Measurements from ENCODE around the gene RUFY3. TPM values are rescaled to one million over a fixed set of nuclear protein-coding genes. Genes with fewer than 3 reads are reported as not detected.

RUFY3 gene
- total and polyA plus RNA-seq, 2 of the 4 experiments (the other 2 are of a cell fraction), result 19.6 to 28.9 TPM

DNA sequence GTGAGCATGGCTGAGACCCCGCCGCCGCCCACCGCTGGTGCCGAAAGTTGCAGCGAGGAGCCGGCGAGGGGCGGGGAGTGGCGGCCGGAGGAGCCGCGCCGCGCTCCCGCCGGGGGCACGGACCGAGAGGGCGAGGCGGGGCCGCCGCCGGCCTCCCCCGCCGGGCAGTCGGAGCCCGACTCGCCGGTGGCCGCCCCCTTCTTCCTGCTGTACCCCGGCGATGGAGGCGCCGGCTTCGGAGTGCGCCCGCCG lies 16.9 kb upstream of the RUFY3 start (continued):
- TF ChIP-seq BHLHE40 (IDR thresholded peaks at IDR 0.05; ENCODE audit: low read depth, low read length), result no peak
- TF ChIP-seq CHD1 (IDR thresholded peaks at IDR 0.05; ENCODE audit: low read depth, low read length), result no peak
- no peak for TF ChIP-seq POLR2A (IDR thresholded peaks at IDR 0.05; ENCODE audit: low read depth, low read length)

DNA sequence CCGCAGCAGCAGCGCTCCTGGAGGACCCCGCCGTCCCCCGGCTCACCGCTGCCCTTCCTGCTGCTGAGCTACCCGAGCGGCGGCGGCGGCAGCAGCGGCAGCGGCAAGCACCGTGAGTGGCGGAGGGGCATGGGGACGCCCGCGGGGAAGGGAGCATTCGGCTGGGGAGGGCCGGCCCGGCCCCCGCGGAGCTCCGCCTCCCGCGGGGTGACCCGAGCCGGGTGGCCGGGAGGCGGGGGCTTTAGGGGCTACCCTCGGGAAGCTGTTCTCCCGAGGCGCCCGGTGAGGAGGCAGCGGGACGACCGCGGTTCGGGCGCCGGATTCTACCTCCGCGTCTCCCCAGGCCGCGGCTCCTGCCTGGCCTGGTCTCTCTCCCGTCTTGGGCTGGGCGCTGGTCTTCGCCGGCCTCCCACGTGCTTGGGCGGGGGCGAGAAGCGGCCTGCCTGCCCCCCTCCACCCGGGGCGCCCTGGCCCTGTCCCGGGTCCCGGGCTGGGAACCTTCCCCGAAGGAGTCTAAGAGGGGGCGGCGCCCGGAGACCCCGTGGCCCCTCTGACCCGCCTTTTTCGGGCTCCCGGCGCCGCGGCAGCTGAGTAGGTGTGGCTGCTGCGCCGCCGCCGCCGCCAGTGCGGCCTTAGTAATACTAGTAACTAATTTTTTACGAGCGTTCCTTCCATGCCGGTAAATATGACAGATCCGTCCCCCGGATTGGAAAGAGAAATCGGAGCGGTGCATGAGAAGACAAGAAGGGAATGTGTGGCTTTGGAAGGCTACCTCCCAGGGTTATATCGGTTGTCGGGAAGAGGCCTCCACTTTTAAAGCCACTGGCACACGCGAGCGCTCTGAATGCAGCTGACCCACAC lies 16.4 kb upstream of the RUFY3 start:
- H4K8ac ChIP-seq (ENCODE audit: low read depth in 2 of 2, low read length in 2 of 2), result peak overlapping the region; percentile 13 to 60; a peak in 3 of 4 replicates
- peak overlapping the region; percentile 97 for H2BK5ac ChIP-seq (ENCODE audit: low read depth, low read length, poor library complexity, severe bottlenecking)
- POLR2A ChIA-PET (ENCODE audit: unreplicated experiment), result no interaction called here
- no peaks in the 10 kb centered on the region for H3K27me3 ChIP-seq (ENCODE audit: control insufficient read depth, insufficient read depth, low read length)
- no peak overlapping the region for H4K5ac ChIP-seq (ENCODE audit: low read depth, low read length)
- CTCF ChIA-PET, result interaction anchor here (0.7 kb wide), 2 partner anchors 49 to 53 kb away, joined by 3 read pairs; no protein-coding TSS in a partner anchor
- peak overlapping the region; percentile 98 for H2AK9ac ChIP-seq (replicated peaks; ENCODE audit: low read depth, low read length, poor library complexity)
- H3K9me3 ChIP-seq (ENCODE audit: control insufficient read depth, insufficient read depth, low read length), result no peaks in the 10 kb centered on the region
- DNase-seq (peak; percentile 54), ATAC-seq (ENCODE audit: low read depth) (peak; percentile 73)
- TF ChIP-seq USF2 (IDR thresholded peaks at IDR 0.05; ENCODE audit: low read depth, low read length) (peak; percentile 50), MAFK (IDR thresholded peaks at IDR 0.05; ENCODE audit: low read depth, low read length) (no peak), MXI1 (IDR thresholded peaks at IDR 0.05; ENCODE audit: borderline replicate concordance, low read depth, low read length) (peak; percentile 78; the same call in 1 of the 2 replicates), BHLHE40 (IDR thresholded peaks at IDR 0.05; ENCODE audit: low read depth, low read length) (peak; percentile 35; the same call in 1 of the 2 replicates), MAZ (IDR thresholded peaks at IDR 0.05; ENCODE audit: borderline replicate concordance, low read depth, low read length) (peak; percentile 32; the same call in 1 of the 2 replicates), POLR2A (IDR thresholded peaks at IDR 0.05; ENCODE audit: low read depth, low read length) (peak; percentile 53)
- peak overlapping the region; percentile 64 for H3K9ac ChIP-seq (ENCODE audit: low read depth, low read length)
- dilution Hi-C loops (cut with HindIII; ENCODE audit: low sequenced_read_pairs, unreplicated experiment), result no loop called here
- H3K27ac ChIP-seq (ENCODE audit: insufficient read depth, low read length), result peak overlapping the region; percentile 93
- H3K4me3 ChIP-seq (ENCODE audit: insufficient read depth, low read depth, low read length), result peak overlapping the region; percentile 67
- 0% methylated on average over 45 of the region's 86 CpGs; no CpG with 5 or more reads in 1 of the 2 experiments for WGBS, 2 experiments (ENCODE audit: extremely low coverage in 2 of 2, insufficient read length in 1 of 2)
- peak overlapping the region; percentile 40 for H3K56ac ChIP-seq (ENCODE audit: extremely low read depth, insufficient read depth, low read length)
- H2BK20ac ChIP-seq (ENCODE audit: low read depth, low read length), result no peak overlapping the region
- BruUV-seq (replicated peaks), result no TSS peak
- peak overlapping the region; percentile 82 for H3K23ac ChIP-seq (ENCODE audit: low read depth, low read length)
- peak overlapping the region; percentile 93 for H3K4me2 ChIP-seq (ENCODE audit: low read depth, low read length)
- in situ Hi-C loops (cut with MboI; ENCODE audit: low sequenced_read_pairs), result no loop called here
- intact Hi-C loops (cut with micrococcal nuclease), result loop anchor here (1.0 to 5.0 kb wide), 2 partner anchors 17 to 72 kb away; partner anchors contain the start of gene UTP3
- peak overlapping the region; percentile 56 for H3K4ac ChIP-seq (ENCODE audit: low read depth, low read length)
- H2BK120ac ChIP-seq (ENCODE audit: low read depth, low read length), result peak overlapping the region; percentile 9; the same call in 1 of the 2 replicates
- H3K18ac ChIP-seq (ENCODE audit: low read depth, low read length), result peak overlapping the region; percentile 58; the same call in 1 of the 2 replicates
- no peak overlapping the region for H2BK15ac ChIP-seq (ENCODE audit: low read depth, low read length)
- H3K36me3 ChIP-seq (ENCODE audit: control insufficient read depth, insufficient read depth, low read length), result no peaks in the 10 kb centered on the region
- peaks cover 6% of the 10 kb centered on the region for H3K9me1 ChIP-seq (ENCODE audit: insufficient read depth, low read length)
- peaks cover 18 to 42% of the 10 kb centered on the region in 2 experiments for H3K79me1 ChIP-seq (ENCODE audit: low read depth in 1 of 2, low read length in 2 of 2)
- H3K4me1 ChIP-seq (ENCODE audit: control insufficient read depth, insufficient read depth, low read length), result peaks cover 4% of the 10 kb centered on the region; the same call in 1 of the 2 replicates
- no peak overlapping the region for H2AK5ac ChIP-seq (ENCODE audit: low read depth, low read length)
- H3K14ac ChIP-seq (replicated peaks; ENCODE audit: low read depth, low read length), result peak overlapping the region; percentile 81
- H2AFZ ChIP-seq (replicated peaks; ENCODE audit: low read length, poor library complexity), result peak overlapping the region; percentile 97
- H4K20me1 ChIP-seq (ENCODE audit: insufficient read depth, low read length), result no peaks in the 10 kb centered on the region
- H4K91ac ChIP-seq (ENCODE audit: insufficient read depth, low read depth, low read length), result peak overlapping the region; percentile 44; the same call in 1 of the 2 replicates

Measured in IMR-90 (cell line).